ENCODE data around the gene TRIM61.
"Not testable (repeated sequence)": the region's sequence is repeated elsewhere in the genome, so short reads cannot be mapped to it uniquely, and the experiment has no call there.

TRIM61 gene

GRCh38 chr4:164956766-164957643, 20.5 kb downstream of the TRIM61 start:
- DNase-seq: peak in 1 of 2 experiments; percentile 59

- no peak for DNase-seq
Measured at GRCh38 chr4:164955107-164955805, 22.2 kb downstream of the TRIM61 start.

- DNase-seq: no peak
Measured at GRCh38 chr4:164952551-164952950, 24.9 kb downstream of the TRIM61 start.

GRCh38 chr4:164949448-164950143, 27.9 kb downstream of the TRIM61 start:
- no peak for DNase-seq

- no peak for DNase-seq
Measured at GRCh38 chr4:164948975-164949374, 28.5 kb downstream of the TRIM61 start.

GRCh38 chr4:164948006-164948405, 29.5 kb downstream of the TRIM61 start:
- DNase-seq: not testable (repeated sequence)

GRCh38 chr4:164946810-164947209, 30.6 kb downstream of the TRIM61 start:
- no peak for DNase-seq

GRCh38 chr4:164945146-164945545, 32.3 kb downstream of the TRIM61 start:
- DNase-seq: no peak

- no peak for DNase-seq
Measured at GRCh38 chr4:164943192-164943591, 34.3 kb downstream of the TRIM61 start.

- DNase-seq: no peak
Measured at GRCh38 chr4:164937576-164938270, 39.7 kb downstream of the TRIM61 start.

GRCh38 chr4:164935865-164936606, 41.4 kb downstream of the TRIM61 start:
- DNase-seq: not testable (repeated sequence)

- DNase-seq: no peak
Measured at GRCh38 chr4:164935363-164935762, 42.1 kb downstream of the TRIM61 start.

- DNase-seq: no peak
Measured at GRCh38 chr4:164933244-164933643, 44.2 kb downstream of the TRIM61 start.

GRCh38 chr4:164931551-164932324, 45.7 kb downstream of the TRIM61 start:
- no peak for DNase-seq

GRCh38 chr4:164930647-164931046, 46.8 kb downstream of the TRIM61 start:
- DNase-seq: no peak

GRCh38 chr4:164927101-164927500, 50.4 kb downstream of the TRIM61 start:
- not testable (repeated sequence) for DNase-seq

- no peak for DNase-seq
Measured at GRCh38 chr4:164926301-164926700, 51.2 kb downstream of the TRIM61 start.

- no peak for DNase-seq
Measured at GRCh38 chr4:164924670-164925238, 52.7 kb downstream of the TRIM61 start.

- no peak for DNase-seq
Measured at GRCh38 chr4:164918956-164919355, 58.5 kb downstream of the TRIM61 start.

All from cerebellar nuclear complex (tissue), 1 donor.